HG03342 (cell line): ENCODE results near the gene GVQW3.
"Not testable (repeated sequence)": the region's sequence is repeated elsewhere in the genome, so short reads cannot be mapped to it uniquely, and the experiment has no call there.

ENCODE experiments used
- ATAC-seq: cut with Tn5 transposase; IDR thresholded peaks from one replicate; pipeline ENCODE4 v1.9.1; 2021; ENCODE audit warnings: mild to moderate bottlenecking, moderate library complexity; ENCODE audit not compliant: unreplicated experiment

Gene GVQW3

DNA sequence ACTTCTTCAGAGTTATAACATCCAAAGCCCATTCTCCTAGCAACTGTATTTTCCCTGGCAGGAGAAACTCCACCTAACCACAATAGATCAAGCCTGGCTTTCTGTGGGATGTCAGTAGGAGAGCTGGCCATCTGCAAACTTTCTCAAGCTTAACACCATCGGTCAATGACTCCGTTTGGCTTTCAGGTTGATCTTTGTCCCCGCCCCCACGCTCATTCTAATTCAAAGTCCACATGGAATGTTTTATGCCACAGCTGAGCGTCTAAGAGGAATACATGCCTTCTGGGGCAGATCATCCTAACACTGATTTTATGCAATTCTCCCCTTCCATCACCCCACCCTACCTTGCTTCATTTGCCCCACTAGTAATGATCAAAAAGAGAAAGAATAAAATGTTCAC lies 4.8 kb downstream of the GVQW3 start:
- ATAC-seq, result no peak

DNA sequence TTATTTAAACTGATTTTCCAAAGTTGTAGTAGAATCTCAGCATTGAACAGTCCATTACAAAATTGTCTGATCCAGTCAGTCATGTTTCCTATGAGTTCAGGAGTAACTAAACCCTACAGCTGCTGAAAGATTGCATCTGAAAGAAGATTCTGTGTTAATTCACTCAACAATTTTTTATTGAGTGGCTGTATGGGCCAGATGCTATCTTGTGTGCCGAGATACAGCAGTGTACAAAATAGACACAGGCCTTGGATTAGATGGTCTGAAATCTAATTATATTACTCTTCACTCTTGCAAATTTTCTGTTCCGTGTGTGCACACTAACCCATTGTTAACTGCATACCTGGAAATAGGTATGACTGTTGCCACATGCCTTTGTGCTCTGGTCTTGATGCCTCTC lies 7.3 kb downstream of the GVQW3 start:
- no peak for ATAC-seq

DNA sequence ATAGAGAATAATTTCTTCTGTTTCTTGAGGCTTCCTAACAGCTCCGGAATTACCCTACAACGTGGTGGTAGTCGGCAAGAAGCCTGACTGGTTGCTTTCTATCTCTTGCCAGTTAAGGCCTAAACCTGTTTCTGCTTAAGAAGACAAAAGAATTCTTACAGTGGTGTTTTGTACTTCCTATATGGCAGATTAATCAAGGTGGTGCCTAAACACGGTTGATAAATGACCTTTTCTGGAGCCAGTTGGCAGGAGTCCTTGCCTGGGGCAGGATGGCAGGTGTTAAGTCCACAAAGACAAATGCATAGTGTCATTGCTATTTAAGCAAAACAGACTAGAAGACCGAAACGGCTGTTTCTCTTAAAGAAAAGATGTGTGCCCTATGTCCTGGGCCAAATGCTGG lies 9.9 kb downstream of the GVQW3 start:
- no peak for ATAC-seq

DNA sequence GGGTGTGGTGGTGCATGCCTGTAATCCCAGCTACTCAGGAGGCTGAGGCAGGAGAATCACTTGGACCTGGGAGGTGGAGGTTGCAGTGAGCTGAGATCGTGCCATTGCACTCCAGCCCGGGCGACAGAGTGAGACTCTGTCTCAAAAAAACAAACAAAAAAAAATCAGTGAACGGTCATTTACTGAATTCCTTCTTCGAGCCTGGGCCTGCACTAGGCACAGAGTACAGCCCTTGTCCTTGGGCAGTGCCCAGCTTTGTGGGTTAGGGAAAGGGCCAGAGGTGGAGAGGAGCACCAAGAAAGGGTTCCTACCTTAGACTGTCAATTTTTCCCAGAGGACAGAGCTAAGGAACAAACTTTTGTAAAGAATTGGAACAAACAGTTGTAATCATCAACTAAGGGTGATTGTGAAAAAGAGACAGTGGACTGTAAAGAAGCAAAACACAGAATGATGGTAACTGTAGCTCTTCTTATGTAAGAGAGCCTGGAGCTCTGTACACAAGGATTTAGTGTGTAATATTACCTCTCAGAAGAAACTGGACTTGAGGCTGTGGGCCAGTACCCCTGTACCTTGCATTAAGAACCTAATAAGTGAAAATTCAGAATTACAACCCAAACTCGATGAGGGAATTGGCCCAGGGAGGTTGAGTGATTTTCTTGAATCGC lies 10.8 kb downstream of the GVQW3 start:
- ATAC-seq, result no peak

DNA sequence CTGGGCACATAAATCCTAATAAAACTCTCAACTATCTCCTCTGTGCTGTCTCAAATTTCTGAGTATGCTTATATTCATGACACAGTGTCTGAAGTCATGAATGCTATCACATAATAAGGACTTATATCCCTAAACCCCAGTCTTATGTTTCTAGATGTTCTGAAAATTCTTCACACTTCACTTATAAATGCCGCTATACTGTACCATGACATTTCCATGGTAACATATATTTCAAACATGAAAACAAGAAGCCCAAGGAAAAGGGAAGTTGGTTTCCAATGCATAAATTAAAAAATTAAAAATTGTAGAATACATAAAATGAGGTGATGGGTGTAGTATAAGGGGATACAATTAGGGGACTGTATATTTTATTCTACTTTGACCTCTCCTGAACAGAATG lies 11.7 kb downstream of the GVQW3 start:
- ATAC-seq, result no peak

DNA sequence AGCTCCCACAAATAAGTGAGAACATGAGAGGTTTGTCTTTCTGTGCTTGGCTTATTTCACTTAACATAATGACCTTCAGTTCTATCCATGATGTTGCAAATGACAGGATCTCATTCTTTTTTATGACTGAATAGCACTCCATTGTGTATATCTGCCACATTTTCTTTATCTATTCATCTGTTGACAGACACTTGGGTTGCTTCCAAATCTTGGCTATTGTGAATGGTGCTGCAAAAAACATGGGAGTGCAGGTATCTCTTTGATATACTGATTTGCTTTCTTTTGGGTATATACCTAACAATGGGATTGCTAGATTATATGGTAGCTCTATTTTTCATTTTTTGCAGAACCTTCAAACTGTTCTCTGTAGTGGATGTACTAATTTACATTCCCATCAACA lies 13.3 kb downstream of the GVQW3 start:
- no peak for ATAC-seq

DNA sequence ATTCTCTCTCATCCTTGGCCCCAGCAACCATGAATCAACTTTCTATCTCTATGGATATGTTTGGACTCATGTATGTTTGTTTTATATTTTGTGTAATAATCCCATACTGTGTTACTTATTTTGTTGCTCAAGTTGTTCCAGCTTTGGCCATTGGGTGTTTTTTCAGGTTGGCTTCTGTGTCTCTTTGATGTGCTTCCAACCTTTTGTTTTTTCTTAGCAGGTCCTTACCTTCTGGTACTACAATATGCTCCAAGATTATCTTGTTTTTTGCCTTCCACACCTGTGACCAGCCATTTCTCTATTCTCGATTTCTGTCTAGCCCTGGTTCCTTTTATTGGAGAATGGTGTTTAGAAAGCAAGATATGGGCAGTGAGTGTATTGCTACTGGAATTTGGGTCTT lies 14.2 kb downstream of the GVQW3 start:
- ATAC-seq, result no peak

DNA sequence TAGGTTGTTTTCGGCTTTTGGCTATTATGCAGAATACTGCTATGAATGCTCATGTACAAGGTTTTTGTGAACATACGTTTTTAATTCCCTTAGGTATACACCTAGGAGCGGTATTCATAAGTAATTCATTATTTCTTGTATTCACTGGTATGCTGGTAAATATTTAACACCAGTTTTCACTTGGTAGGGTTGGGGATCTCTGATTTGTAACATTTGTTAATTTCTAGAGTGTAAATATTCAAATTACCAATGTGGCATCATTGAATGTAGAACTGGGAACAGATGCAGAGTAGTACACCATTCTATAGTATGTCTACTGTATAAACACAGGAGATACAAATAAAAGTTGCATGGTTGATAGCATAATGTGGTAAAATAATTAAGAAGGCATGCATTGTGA lies 16.3 kb downstream of the GVQW3 start:
- no peak for ATAC-seq

DNA sequence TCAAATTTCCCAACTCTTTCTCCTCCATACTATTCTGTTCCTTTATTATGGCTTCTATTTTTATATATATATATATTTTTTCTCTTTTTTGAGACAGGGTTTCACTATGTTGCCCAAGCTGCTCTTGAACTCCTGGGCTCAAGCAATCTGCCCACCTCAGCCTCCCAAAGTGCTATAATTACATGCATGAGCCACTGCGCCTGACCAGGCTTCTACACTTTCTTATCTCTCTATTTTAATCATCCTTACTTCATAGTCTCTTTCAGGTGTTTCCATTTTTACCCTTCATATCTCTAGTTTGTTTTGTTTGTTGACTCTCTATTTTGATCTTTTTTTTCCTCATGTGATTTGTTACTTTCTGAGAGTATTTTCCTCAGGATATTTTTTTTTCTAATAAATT lies 19.8 kb downstream of the GVQW3 start:
- ATAC-seq, result no peak

DNA sequence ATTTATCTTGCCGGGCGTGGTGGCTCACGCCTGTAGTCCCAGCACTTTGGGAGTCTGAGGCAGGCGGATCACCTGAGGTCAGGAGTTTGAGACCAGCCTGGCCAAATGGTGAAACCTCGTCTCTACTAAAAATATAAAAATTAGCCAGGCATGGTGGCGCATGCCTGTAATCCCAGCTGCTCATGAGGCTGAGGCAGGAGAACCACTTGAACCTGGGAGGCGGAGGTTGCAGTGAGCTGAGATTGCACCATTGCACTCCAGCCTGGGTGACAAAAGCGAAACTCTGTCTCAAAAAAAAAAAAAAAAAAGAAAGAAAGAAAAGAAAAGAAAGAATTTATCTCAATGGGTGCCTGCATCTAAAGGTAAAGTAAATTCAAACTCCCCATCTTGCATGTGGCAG lies 20.4 kb downstream of the GVQW3 start:
- ATAC-seq, result not testable (repeated sequence)

DNA sequence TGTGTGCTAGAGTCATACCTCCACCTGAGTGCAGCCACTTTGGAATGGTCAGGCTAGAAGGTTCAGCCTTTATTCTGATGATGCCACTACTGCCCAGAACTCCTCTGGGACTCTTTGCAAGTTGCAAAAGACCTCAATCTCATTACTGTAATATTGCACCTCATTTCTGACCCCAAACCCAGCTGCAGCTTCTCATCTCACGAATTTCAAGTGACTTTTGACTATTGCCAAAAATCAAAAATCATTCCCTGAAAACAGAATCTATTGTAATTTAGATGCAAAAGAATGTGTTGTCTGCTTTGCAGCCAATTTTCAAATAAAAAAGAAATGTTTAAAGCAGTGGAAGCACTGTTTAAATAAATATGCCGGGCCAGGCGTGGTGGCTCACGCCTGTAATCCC lies 25.2 kb downstream of the GVQW3 start:
- no peak for ATAC-seq

DNA sequence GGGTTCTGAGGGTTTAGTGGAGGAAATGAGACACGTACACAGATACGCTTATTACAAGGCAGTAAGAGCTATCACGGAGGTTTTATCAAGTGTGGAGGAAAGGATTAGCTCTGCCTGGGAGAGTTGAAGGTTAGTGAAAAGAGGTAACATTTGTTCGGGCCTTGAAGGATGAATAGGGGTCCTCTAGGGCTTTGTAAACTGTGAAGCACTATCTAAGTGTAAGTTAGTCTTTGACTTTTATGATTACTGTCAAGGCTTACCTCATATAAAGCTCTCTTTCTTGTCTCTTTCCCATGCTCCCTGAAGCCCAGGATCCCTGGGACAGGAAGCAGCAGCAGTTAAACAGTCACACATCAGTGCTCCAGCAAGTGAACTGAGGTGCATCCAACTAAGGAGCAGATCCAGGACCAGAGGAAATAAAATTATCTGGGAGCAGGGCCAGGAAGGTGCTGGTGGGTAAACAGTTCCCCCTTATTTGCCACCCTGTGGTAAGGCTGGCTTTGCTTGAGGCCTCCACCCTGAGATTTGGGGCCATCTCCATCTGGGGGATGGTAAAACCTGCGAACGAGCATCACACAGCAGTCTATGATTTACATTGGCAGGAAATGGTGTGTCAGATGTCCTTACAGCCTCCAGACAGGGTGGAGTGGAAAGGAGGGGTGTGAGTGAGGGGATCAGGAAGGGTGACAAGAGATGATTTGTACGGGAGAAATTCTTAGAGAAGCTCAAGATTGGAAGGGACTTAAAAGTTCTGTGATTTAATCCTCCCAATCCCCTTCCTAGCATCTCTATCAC lies 27.2 kb downstream of the GVQW3 start:
- no peak for ATAC-seq

DNA sequence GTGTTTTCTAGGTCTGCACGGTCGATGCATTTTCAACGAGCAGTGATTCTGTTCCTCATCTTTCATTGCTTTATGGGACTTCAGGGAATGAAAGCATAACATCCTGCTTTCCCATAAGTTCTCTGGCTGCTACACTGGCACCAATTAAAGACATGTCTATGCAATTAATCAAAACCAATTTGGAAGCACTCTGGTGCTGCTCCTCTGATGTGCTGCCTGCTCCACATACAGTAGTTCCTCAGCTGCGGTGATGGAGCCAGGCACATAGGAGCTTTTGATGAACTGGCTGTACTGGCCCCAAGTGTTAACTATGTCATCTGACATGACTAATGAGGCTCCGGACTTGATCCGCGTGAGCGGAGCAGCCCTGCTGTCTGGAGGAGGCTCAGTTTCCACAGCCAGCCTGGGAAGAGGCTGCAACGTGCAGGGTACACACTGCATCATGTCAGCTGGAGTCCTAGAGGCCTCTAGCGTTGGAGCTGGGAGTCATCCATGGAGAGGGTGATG lies 29.8 kb downstream of the GVQW3 start:
- ATAC-seq, result no peak

DNA sequence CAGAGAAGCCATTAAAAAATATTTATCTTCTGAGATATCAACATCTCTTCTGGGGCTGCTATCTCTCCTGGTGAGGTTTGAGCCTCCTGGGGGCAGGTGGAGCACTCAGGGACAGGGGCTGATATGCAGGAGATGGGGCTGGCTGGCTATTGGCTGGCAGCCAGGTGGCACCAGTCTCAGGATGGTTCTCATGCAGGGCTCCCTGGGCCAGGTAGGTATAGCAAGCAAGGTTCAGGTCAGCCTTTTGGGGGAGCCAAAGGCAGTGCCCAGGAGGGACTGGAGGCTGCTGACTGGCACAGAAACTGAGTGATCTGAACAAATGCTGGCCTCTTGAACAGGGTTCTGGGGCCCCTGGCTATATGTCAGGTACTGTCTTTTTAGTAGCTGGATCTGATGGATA lies 34.0 kb downstream of the GVQW3 start:
- no peak for ATAC-seq

DNA sequence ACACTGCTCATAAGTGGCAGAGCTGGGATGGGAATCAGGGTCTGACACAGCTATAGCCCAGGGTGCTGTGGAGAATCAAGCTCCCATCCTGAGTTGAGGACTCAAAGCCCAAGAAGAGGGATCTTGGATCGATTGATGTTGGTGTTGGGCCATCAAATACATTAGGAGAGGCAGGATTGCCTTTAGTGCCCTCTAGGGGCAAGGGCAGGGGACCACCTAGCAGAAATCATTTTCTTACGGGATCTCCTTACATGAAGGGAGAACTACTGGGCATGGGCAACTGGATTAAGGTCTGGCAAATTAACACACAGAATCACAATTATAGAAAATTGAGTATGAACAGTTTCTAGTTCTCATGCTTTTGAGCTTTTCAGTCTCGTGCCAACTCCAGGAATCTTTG lies 38.8 kb downstream of the GVQW3 start:
- ATAC-seq, result no peak

DNA sequence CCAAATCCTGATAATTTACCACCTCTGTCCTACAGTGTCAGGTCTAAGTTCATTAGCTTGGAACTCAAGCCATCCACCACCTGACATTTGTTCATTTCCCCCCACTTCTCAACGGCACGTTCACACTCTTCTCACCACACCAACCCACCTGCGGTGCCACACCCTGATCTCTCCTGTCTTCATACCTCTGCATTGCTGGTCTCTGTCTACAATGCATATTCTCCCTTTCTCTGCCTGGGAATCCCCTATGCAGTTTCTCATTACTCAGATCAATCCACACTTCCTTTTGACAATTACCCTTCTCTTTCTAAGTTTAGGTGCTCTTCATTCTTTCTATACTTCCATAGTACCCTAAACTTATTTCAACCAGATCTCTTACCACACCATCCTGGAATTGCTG lies 43.3 kb downstream of the GVQW3 start:
- ATAC-seq, result no peak

DNA sequence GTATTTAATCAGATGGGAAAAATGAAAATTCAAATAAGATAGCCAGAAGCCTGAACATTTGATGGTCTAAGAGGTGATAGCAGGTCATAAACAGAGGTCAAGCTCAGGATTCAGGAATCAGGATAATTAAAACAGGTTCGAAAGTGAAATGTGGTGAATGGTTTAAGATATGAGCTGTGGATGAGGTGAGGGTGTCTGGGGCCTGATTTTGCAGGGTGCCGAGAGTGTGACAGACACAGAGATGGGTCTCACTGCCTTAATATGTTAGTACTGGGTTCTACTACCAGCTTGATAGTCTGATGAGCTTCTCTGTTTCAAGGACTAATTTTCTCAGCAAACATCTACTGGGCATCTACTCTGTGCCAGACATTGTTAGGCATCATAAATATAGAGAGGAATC lies 43.8 kb downstream of the GVQW3 start:
- no peak for ATAC-seq

DNA sequence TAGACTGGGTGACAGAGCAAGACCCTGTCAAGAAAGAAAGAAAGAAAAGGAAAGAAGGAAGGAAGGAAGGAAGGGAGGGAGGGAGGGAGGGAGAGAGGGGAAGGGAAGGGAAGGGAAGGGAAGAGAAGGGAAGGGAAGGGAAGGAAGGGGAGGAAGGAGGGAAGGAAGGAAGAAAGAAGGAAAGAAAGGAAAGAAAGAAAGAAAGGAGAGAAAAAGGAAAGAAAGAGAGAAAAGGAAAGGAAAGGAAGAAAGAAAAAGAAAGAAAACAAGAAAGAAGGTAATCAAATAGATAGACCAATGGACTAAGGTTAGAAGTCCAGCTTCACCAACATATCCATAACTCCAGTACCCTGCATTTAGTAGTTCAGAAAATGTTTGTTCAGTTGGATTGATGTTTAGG lies 45.5 kb downstream of the GVQW3 start:
- no peak for ATAC-seq

DNA sequence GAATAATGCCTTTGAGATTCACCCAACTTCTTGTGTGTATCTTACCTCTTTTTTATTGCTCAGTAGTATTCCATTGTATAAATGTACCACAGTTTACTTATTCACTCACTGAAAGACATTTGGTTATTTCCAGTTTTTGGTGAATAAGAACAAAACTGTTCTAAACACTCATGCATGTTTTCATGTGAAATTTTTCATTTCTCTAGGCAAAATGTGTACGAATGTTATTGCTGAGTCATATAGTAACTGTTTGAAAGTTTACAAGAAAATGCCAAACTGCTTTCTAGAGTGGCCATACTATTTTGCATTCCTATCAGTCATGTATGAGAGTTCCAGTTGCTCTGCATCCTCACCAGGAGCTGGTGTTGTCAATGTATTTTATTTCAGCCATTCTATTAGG lies 54.9 kb downstream of the GVQW3 start:
- ATAC-seq, result no peak

DNA sequence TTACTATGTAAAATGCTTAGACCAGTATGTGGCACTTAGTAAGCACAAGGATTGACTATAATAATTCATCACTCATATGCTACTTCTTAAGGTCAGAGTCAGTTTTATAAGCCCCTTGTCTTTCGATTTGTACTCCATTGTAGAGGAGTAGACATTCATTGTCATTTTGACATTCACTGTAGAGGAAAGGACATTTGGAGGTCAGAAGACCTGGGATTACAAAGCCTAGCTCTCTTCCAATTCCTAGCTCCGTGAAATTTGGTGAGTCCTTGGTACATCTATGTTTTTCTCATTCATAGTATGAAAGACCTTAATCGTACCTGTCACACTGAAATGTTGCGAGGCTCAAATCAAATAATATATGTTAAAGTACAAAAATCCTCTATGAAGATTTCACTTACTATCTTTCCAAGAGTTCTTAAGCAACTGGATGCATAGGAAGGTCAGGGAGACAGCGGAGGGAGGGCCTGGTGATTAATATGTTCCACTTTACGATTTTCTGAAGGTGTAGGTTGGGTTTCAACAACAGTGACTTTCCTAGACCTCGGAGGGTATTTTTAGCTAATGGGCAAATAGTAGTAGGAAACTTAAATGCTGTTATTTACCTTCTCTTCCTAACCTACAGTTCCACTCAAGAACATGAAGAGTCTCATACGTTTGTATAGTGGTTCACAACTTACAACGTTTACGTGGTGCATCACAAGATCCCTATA lies 62.3 kb downstream of the GVQW3 start:
- ATAC-seq, result no peak

DNA sequence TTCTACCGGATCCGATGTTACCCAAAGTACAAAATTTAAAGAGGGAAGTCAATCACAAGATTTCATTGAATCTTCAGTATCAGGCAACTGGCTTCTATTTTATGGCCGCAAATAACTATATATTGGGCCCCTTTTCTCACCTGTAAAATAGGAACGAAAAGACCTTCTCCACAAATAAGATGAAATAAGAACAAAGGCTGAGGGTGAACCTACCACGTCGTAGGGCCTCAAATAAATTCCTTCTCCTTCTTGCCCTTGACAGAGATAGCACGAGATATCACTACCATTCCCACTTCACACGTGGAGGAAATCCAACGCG lies 62.9 kb downstream of the GVQW3 start:
- ATAC-seq, result no peak
